GM12801 (cell line): Measurements from ENCODE around the gene ZNF414.

Experiments
- CTCF ChIP-seq: IDR thresholded peaks from one replicate; pipeline ENCODE4 v1.5.1; 2011; ENCODE audit warnings: control low read depth; ENCODE audit not compliant: insufficient read length; ENCODE audit errors: extremely low read depth

ZNF414 gene

GRCh38 chr19:8488365-8488764, 25.6 kb downstream of the ZNF414 start:
- TF ChIP-seq CTCF, result no peak

- TF ChIP-seq CTCF, result no peak
Measured at GRCh38 chr19:8487137-8487851, 26.7 kb downstream of the ZNF414 start.

DNA sequence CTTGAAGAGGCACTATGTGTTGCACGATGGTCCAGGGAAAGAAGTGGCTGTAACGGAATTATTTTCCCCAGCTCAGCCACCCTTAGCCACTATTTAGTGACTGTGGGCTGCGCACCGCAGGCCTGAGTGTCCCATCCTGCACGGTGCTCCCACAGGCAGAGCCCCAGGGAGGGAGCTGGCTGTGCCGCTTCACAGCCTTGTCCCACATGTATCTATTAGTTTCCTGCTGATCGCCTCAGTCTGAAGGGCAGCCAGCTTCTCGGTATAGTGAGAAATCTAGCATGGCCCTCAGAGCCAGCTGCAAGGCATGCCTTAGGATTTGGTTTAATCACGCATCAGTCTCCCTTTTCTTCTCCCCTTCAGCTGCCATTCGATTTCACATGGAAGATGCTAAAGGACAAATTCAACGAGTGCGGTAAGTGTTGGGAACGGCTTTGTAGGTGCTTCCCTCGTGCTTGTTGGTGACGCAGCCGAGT, 27.3 kb downstream of the ZNF414 start:
- TF ChIP-seq CTCF, result no peak

GRCh38 chr19:8485561-8486371, 28.2 kb downstream of the ZNF414 start:
- TF ChIP-seq CTCF, result no peak

DNA sequence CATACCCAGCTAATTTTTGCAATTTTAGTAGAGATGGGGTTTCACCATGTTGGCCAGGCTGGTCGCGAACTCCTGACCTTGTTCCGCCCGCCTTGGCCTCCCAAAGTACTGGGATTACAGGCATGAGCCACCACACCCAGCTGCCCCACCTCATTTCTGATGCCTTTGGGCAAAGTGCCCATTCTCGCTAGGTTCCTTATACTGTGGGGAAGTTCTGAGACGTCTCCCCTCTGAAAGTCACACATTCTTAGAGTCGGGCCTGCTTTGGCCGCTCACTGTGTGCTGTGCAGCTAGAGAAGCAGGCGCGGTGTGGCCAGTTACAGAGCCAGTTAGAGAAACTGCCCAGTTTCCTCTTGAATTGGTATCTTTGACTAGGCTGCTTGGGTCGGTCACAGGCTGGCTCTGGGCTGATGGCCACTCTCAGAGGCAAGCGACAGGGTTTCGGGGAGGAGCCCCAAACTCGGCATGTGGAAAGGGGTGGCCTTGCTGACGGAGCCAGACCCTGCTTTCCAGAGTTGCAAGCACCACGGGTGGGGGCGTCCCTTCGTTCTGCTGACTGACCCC, 29.6 kb downstream of the ZNF414 start:
- no peak for TF ChIP-seq CTCF

- no peak for TF ChIP-seq CTCF
Measured at GRCh38 chr19:8483165-8483564, 30.8 kb downstream of the ZNF414 start.

DNA sequence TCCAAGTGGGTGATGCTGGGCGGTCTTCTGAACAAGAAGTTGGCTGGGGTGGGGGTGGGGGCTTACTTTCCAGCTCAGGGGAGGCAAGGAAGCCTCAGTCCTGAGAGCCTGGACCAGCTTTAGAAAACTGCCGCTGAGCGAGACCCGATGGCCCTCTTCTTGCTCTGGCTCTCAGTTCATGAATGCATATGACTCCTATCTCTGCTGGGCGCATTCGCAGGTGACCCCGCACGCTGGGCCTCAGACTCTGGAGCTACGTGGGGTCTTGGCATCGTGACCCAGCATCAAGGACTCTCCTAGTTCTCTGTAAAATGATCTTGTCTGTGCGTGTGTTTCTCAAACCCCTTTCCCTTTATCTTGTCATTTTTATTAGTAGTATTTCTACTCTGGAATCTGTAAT, 31.3 kb downstream of the ZNF414 start:
- TF ChIP-seq CTCF, result no peak
